HG03520 (cell line): ENCODE results near the gene OSBPL5.

ENCODE experiments used
- ATAC-seq: cut with Tn5 transposase; IDR thresholded peaks from one replicate; pipeline ENCODE4 v1.9.1; 2021; ENCODE audit warnings: mild to moderate bottlenecking, moderate library complexity; ENCODE audit not compliant: unreplicated experiment

The OSBPL5 gene

DNA sequence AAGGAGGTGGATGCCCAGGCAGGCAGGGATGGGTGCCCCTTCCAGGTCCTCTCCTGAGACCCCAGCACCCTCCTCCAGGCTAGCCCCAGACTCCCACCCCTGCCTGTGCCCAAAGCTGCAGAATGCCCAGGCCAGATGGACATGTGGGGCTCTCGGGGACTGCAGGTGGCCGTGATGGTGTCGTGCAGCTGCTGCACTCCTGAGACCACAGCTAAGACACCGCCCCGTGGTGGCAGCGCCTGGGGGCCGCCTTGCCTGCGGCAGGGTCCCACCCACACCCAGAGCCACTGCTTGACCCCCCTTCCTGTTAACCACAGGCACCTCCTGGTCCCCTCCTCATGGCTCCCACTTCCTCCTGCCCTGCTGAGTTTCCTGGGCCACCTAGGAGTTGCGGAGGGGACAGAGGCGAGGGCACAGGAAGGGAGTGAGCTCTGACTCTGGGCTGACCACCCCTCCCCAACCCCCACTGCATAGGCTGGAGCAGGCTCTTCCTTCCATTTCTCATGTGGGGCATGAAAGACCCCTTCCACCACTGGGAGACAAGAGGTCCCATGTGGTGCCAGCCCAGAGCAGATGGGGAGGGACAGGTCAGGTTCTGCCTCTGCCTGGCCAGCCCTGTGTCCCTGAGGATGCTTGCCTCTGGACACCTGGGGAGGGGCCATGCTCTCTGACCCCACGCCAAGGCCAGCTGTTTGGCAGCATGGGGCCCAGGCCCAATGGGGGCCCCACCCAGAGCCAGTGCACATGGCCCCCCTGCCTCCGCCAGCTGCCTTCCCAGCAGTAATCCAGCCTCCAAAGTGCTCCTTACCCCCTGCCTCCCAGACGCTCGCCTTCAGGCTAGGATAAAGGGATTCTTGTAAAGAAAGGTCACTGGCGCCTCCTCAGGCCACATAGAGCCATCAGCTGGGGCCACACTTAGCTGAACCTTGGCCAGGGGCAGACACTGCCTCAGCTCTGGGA lies 29.3 kb downstream of the OSBPL5 start:
- ATAC-seq: no peak

- no peak for ATAC-seq
Observed at GRCh38 chr11:3134651-3135480, 30.2 kb downstream of the OSBPL5 start.

DNA sequence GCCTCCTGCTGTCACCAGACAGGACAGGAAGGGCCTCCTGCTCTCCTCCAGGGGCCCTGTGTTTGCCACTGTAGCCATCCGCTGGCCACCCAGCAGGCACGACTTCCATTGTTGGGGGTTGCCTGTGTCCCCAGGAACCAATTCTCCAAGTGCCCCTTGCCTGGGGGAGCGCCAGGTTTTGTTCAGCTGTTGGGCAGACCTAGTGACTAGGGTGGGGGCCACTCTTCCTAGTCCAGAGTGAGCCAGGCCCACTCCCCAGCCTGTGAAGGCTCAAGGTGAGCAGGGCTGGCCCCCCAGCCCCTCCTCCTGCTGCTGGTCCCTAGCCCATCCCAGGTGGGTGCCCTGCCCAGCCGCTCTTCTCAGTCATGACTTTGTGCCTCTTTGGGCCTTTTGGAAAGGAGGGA lies 30.9 kb downstream of the OSBPL5 start:
- no peak for ATAC-seq

- ATAC-seq: no peak
Observed at GRCh38 chr11:3133261-3134217, 31.6 kb downstream of the OSBPL5 start.

GRCh38 chr11:3132831-3133260 lies 32.3 kb downstream of the OSBPL5 start:
- no peak for ATAC-seq

DNA sequence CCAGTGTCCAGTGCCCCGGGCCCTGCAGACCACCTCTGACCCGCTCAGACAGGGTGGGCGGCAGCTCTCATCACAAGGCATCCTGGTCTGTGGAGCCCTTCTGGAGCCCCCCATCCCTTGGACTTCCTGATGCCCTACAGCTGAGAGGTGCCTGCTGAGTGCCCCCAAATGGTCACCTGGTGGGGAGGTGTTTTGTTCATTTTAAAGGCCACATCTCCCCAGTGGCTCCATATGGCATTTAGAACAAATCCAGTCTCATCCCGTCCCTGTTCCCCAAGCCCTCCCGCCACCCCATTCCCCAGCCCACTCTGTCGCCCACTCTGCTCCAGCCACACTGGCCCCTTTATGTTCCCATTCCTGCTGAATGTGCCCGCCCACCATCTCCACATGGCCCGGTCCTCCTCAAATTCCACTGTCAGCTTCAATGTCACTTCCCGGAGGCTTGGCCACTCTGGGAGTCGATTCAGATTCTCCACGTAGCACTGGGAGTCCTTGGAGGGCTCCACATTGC lies 32.8 kb downstream of the OSBPL5 start:
- ATAC-seq: no peak

DNA sequence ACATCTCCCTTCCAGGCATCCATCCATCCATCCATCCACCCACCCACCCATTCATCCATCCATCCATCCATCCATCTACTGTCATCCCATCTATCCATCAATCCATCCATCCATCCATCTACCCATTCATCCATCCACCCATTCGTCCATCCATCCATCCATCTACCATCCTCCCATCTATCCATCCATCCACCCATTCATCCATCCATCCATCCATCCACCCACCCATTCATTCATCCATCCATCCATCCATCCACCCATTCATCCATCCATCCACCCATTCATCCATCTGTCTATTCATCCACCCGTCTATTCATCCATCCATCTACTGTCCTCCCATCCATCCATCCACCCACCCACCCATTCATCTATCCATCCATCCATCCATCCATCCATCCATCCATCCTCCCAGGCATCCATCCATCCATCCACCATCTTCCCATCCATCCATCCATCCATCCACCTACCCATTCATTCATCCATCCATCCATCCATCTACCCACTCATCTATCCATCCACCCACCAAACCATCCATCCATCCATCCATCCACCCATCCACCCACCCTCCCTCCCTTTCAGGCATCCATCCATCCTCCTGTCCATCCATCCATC lies 33.7 kb downstream of the OSBPL5 start:
- ATAC-seq: no peak

GRCh38 chr11:3130269-3131071 lies 34.6 kb downstream of the OSBPL5 start:
- ATAC-seq: no peak

DNA sequence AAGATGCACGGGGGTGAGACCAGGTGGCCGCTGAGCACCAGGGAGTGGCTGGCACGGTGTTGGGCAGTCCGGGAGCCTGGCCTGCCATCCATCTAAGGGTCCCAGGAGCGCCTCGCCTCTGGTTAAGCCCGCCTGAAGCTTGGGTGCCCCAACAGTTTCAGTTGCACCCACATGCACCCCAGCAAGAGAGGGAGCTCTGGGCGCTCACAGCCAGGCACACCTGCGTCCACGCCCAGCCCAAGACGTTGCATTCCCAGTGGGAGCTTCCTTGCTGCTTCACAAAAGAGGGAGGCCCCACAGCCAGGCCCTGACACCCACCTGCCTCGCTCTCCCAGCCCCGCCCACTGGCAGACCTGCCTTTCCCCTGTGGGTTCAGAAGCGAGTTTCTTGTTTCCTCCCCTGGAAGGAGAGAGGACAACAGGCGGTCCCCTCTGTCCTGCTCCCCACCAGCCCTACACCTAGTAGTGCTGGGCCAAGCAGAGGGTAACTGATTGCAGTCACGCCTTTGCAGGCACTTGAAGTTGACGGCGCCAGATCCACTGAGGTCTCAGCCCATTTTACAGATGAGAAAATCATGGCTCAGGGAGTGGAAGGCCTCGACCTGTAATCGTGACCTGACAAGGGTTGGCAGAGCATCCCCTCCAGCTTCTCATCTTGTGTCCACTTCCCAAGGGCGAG lies 35.4 kb downstream of the OSBPL5 start:
- ATAC-seq: no peak

DNA sequence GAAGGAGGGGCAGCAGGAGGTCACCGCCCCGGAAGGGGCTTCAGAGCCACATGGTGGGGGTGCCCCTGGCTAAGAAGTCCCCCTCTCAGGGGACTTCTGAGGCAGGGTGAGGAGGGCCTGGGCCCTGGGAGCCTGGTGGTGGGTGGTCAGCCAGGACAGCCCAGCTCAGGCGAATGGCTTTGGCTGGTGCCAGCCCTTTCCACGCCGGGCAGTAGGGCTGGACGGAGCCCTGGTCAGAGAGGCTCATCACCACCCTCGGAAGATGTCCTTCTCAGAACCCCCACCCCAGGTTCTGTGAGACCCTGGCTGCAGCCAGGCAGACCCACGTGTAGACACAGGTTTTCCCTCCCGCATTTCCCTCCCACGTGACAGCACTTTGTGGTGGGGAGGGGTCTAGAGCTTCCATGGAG lies 35.9 kb downstream of the OSBPL5 start:
- ATAC-seq: no peak

DNA sequence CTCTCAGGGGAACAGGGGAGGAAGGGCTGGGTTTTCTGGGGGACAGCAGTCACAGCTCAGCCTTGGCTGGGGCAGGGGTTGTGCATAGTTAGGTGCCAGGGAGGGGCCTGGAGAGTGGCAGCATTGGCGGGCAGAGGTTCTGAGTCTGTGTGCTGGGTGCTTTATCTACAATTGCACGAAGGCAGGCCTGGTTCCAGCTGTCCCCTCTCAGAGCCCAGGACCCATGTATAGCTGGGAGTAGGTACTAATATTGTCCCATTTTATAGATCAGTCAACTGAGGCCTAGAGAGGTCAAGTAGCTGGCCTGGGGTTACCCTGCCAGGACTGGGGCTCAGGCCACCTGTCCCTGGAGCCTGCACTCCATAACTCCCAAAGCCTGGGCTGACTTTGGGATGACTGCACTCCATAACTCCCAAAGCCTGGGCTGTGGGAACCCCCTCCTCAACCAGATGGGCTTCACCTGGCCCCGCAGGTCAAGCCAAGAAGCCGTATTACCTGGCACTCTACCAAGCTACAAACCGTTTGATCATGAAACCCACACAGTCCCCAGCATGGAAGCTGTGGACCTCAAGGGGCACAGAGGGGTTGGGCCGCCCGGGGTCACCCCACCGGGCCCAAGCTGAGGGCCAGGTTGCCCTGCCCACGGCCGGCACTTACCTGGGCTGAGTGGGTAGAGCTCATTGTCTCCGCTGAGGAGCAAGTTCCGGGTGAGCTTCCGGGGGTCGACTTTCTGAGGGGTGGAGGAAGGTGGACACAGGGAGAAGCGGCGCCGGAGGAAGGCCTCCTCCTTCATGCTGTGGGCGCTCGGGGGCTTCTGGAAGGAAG lies 36.5 kb downstream of the OSBPL5 start:
- no peak for ATAC-seq

GRCh38 chr11:3127706-3128355 lies 37.3 kb downstream of the OSBPL5 start:
- ATAC-seq: no peak

DNA sequence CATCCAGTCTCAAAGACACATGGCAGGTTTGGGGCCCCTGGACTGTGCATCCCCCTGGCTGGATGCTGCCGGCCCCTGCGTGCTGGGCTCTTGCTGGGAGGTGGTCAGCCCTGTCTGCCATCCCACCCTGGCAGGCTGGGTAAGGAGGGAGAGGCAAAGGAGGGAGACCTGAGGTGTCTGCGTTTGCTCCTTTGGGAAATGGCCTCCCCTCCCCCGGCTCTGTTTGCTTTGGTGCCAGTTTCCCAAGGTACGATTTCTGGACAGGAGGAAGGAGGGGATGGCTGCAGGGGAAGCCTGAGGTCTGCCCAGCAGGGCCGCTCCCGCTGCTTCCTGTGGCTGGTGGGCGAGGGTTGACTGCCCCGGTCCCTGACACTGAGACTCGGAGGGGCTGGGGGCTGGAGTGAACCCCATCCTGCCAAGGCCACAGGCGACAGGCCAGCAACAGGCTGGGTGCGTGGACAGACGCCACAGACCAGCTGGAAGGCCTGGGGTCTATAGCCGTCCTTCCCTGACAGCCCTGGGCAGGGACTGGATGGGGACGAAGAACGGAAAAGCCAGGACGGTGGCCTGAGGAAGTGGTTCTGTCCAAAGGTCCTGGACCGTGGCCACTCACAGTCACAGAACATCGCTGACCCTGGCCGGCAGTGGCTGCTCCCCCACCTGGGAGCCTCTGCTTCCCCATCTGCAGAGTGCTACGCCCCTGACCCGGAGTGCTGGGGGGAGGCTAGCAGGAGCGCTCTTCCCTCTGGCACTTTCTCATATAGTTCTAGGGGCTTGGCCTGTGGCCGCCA lies 38.0 kb downstream of the OSBPL5 start:
- ATAC-seq: no peak

DNA sequence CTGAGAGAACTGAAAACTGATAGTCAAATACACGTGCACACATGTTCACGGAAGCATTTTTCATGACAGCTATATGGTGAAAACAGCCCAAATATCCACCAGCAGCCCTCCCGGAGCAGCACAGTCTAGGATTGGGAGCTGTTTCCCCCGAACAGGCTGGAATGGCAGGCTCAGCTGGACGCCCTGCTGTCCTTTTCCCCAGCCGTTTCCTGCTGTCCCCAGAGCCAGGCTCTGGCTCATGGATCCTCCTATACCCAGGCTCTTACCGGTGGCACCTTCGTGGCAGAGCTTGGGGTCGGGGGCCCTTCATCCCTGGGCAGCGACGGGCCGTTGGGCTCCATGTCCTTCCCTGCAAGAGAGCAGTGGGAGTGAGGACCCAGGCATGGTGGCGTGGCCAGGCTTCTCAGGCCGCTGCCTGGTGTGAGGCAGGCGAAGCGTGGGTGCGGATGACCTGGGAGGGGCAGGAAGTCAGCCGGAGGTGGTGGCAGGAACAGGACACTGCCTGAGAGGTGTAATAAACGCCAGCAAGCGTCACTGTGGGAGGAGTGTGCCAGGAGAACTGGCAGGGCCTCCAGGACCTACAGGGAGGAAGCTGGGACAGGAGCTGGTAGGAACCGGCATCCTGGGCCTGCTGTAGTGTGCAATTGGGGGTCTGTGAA lies 38.8 kb downstream of the OSBPL5 start:
- ATAC-seq: no peak

- ATAC-seq: no peak
Observed at GRCh38 chr11:3124821-3125220, 40.3 kb downstream of the OSBPL5 start.
